OCI-LY7 (cell line): ENCODE measurements around the gene RMDN2. TPM values are rescaled to one million over a fixed set of nuclear protein-coding genes. Genes with fewer than 3 reads are reported as not detected.
"Not testable (repeated sequence)": the region's sequence is repeated elsewhere in the genome, so short reads cannot be mapped to it uniquely, and the experiment has no call there.

Experiments used
- BruUV-seq: library from RNA; stranded (reverse); fragments of 400-500 nt; replicated peaks from 2 replicates; lab custom pipeline; 2021; lab: Mats Ljungman, UMichigan
- CTCF ChIA-PET: fragments of 300-600 bp; sonication (Branson Sonifier 250); formaldehyde crosslinking; loops from one replicate; lab custom pipeline; 2022; ENCODE audit warnings: antibody characterized with exemption; ENCODE audit not compliant: unreplicated experiment; lab: Charles Lee
- POLR2A ChIA-PET: fragments of 300-600 bp; sonication (Branson Sonifier 250); formaldehyde crosslinking; loops from one replicate; lab custom pipeline; 2022; ENCODE audit warnings: antibody characterized with exemption; lab: Charles Lee
- DNase-seq: peaks from one replicate; pipeline ENCODE4 v3.0.0-alpha.2; 2015; ENCODE audit warnings: low spot score
- H2AFZ ChIP-seq: fragments of 200-600 bp; sonication (generic), shearing (Covaris generic); 2 replicates; pipeline ENCODE4 v1.6.1; 2014; ENCODE audit warnings: mild to moderate bottlenecking, antibody characterized with exemption, low read length, moderate library complexity
- H3K27ac ChIP-seq: fragments of 200-600 bp; sonication (generic); 2 replicates; pipeline ENCODE4 v1.5.1; 2014; ENCODE audit warnings: mixed run types, low read depth, mild to moderate bottlenecking, moderate library complexity, low read length, inconsistent platforms; ENCODE audit not compliant: poor library complexity, severe bottlenecking
- H3K36me3 ChIP-seq: fragments of 200-600 bp; sonication (generic); 2 replicates; pipeline ENCODE4 v1.6.1; 2014; ENCODE audit warnings: mild to moderate bottlenecking, antibody characterized with exemption, low read length, moderate library complexity, mixed read lengths; ENCODE audit not compliant: insufficient read depth
- H3K4me1 ChIP-seq: fragments of 200-600 bp; sonication (generic); 2 replicates; pipeline ENCODE4 v1.5.1; 2014; ENCODE audit warnings: mild to moderate bottlenecking, low read length; ENCODE audit not compliant: insufficient read depth, poor library complexity, severe bottlenecking
- H3K4me2 ChIP-seq: fragments of 200-600 bp; sonication (generic); 2 replicates; pipeline ENCODE4 v1.6.1; 2014; ENCODE audit warnings: mild to moderate bottlenecking, low read length
- H3K4me3 ChIP-seq: fragments of 200-600 bp; sonication (generic); 2 replicates; pipeline ENCODE4 v1.5.1; 2014; ENCODE audit warnings: mild to moderate bottlenecking, low read depth, low read length; ENCODE audit not compliant: poor library complexity, severe bottlenecking
- H3K79me2 ChIP-seq: fragments of 200-600 bp; sonication (generic); 2 replicates; pipeline ENCODE4 v1.6.1; 2016; ENCODE audit warnings: low read depth, mild to moderate bottlenecking, low read length, moderate library complexity, mixed read lengths; ENCODE audit not compliant: insufficient read depth
- H3K9me2 ChIP-seq: fragments of 200-600 bp; sonication (generic); 2 replicates; pipeline ENCODE4 v1.6.1; 2016; ENCODE audit warnings: mild to moderate bottlenecking, low read length, mixed read lengths; ENCODE audit not compliant: insufficient read depth
- H3K9me3 ChIP-seq: fragments of 200-600 bp; sonication (generic); 2 replicates; pipeline ENCODE4 v1.6.1; 2014; ENCODE audit warnings: mild to moderate bottlenecking, mixed run types, low read length, mixed read lengths
- H4K20me1 ChIP-seq: fragments of 200-600 bp; sonication (generic); 2 replicates; pipeline ENCODE4 v1.6.1; 2014; ENCODE audit warnings: mild to moderate bottlenecking, antibody characterized with exemption, low read length, moderate library complexity, mixed read lengths; ENCODE audit not compliant: insufficient read depth
- EZH2phosphoT487 ChIP-seq: fragments of 200-600 bp; sonication (generic); IDR thresholded peaks from 2 replicates; pipeline ENCODE4 v1.6.1; 2018; ENCODE audit warnings: low read depth, borderline replicate concordance, mild to moderate bottlenecking, mixed run types, antibody characterized with exemption, low read length, moderate library complexity, mixed read lengths
- intact Hi-C: fragments of 100-400 bp; cut with micrococcal nuclease; formaldehyde crosslinking; loops from one replicate; pipeline ENCODE4 v1.10.0; 2022; ENCODE audit not compliant: unreplicated experiment
- total RNA-seq, 2 experiments: library from RNA; depleted of rRNA in 1 of 2; stranded (reverse); fragments of >200 nt in 1 of 2; shearing (Covaris generic) in 1 of 2; gene quantifications; 2 replicates each; pipeline ENCODE4 v1.2.3, GENCODE V29; 2014 to 2022
- TF ChIP-seq, protein P1 (sequence below): fragments of 200-600 bp; sonication (generic); conservative IDR thresholded peaks from 2 replicates; pipeline ENCODE4 v1.5.1; 2014; ENCODE audit warnings: mild to moderate bottlenecking, antibody characterized with exemption, low read length, moderate library complexity, mixed read lengths

The RMDN2 gene
- total RNA-seq, 2 experiments from 2014 or later = 0.50 to 3.1 TPM

DNA sequence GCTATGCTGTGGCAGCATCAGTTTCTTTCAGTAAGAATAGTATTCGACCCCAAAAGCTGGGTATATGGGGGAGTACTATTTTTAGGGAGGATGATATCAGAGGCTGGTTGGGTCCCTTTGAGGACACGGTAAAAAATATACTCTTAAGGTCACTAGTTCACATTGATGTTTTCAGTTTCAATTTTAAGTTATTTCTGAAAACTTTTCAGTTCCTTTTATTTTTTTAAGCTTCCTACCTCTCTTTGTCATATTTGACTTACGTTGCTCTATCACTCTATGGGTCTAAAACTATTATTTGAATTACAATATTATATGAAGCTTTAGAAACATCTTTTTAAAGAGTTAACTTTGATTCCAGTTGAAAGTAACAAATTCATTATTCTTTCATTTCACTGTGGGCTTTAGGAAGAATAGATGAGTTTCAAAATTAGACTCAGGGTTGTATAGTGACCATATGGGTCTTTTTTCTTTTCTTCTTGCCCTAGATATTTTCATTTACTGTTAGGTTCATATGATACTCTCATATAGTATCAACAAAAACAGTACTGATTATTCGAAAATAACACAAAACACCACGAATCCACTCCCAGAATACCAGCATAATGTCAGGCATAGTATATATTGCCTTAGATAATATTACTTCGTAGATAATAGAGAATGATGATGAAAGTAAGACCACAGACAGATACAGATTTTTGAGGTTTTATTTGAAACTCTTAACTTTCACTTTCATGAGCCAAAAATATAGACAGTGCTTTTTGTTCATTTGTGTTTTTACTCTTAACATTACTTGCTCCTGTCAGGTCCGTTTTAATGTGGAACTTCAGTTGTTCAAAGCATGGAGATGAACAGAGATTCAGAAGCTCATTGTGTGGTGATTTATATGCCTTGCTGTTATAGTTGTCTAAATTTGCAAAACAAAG is 9.8 kb downstream of the RMDN2 start:
- CTCF ChIA-PET = interaction anchor here (1.3 kb wide), 1 partner anchor 27 kb away, joined by 3 read pairs; no protein-coding TSS in a partner anchor
- TSS peak; percentile 54 for BruUV-seq
- intact Hi-C loops = no loop called here
- H3K79me2 ChIP-seq = no peaks in the 10 kb centered on the region
- peaks cover 32% of the 10 kb centered on the region for H3K4me1 ChIP-seq
- peak overlapping the region; percentile 75 for H3K4me2 ChIP-seq
- TF ChIP-seq, protein P1, sequence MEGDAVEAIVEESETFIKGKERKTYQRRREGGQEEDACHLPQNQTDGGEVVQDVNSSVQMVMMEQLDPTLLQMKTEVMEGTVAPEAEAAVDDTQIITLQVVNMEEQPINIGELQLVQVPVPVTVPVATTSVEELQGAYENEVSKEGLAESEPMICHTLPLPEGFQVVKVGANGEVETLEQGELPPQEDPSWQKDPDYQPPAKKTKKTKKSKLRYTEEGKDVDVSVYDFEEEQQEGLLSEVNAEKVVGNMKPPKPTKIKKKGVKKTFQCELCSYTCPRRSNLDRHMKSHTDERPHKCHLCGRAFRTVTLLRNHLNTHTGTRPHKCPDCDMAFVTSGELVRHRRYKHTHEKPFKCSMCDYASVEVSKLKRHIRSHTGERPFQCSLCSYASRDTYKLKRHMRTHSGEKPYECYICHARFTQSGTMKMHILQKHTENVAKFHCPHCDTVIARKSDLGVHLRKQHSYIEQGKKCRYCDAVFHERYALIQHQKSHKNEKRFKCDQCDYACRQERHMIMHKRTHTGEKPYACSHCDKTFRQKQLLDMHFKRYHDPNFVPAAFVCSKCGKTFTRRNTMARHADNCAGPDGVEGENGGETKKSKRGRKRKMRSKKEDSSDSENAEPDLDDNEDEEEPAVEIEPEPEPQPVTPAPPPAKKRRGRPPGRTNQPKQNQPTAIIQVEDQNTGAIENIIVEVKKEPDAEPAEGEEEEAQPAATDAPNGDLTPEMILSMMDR = no peak
- no peak for TF ChIP-seq EZH2phosphoT487
- H3K36me3 ChIP-seq = no peaks in the 10 kb centered on the region
- peaks cover 5% of the 10 kb centered on the region; the same call in 1 of the 2 replicates for H3K9me3 ChIP-seq
- POLR2A ChIA-PET = interaction anchor here (0.7 to 1.2 kb wide), 4 partner anchors 11 to 618 kb away, joined by 3 to 4 read pairs (median 4); no protein-coding TSS in a partner anchor
- H2AFZ ChIP-seq = peak overlapping the region; percentile 52
- peak overlapping the region; percentile 52 for H3K27ac ChIP-seq
- DNase-seq = peak; percentile 73
- H3K4me3 ChIP-seq = peak overlapping the region; percentile 40
- no peaks in the 10 kb centered on the region for H3K9me2 ChIP-seq
- no peaks in the 10 kb centered on the region for H4K20me1 ChIP-seq

DNA sequence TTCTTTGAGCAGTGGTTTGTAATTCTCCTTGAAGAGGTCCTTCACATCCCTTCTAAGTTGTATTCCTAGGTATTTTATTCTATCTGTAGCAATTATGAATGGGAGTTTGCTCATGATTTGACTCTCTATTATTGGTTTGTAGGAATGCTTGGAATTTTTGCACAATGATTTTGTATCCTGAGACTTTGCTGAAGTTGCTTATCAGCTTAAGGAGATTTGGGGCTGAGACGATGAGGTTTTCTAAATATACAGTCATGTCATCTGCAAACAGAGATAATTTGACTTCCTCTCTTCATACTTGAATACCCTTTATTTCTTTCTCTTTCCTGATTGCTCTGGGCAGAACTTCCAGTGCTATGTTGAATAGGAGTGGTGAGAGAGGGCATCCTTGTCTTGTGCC is 12.5 kb downstream of the RMDN2 start:
- CTCF ChIA-PET, H2AFZ ChIP-seq, H3K36me3 ChIP-seq, H3K9me3 ChIP-seq, intact Hi-C loops, H4K20me1 ChIP-seq, DNase-seq, H3K4me2 ChIP-seq, H3K4me3 ChIP-seq, H3K79me2 ChIP-seq, H3K27ac ChIP-seq, H3K9me2 ChIP-seq, BruUV-seq: not testable (repeated sequence)
- POLR2A ChIA-PET = interaction anchor here (1.0 to 1.2 kb wide), 2 partner anchors 10 to 14 kb away, joined by 3 to 4 read pairs; no protein-coding TSS in a partner anchor
- peaks cover 29% of the 10 kb centered on the region for H3K4me1 ChIP-seq

DNA sequence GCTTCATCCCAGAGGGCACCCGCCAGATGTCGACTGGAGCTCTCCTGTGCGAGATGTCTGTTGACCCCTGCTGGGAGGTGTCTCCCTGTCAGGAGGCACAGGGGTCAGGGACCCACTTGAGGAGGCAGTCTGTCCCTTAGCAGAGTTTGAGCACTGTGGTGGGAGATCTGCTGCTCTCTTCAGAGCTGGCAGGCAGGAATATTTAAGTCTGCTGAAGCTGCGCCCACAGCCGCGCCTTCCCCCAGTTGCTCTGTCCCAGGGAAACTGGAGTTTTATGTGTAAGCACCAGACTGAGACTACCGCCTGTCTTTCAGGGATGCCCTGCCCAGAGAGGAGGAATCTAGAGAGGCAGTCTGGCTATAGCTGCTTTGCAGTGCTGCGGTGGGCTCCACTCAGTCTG is 16.2 kb downstream of the RMDN2 start:
- POLR2A ChIA-PET, H4K20me1 ChIP-seq, intact Hi-C loops, DNase-seq, H2AFZ ChIP-seq, H3K4me2 ChIP-seq, H3K27ac ChIP-seq, H3K4me1 ChIP-seq, H3K36me3 ChIP-seq, BruUV-seq, H3K9me3 ChIP-seq, H3K79me2 ChIP-seq, CTCF ChIA-PET, H3K9me2 ChIP-seq, H3K4me3 ChIP-seq: not testable (repeated sequence)
